B cell (primary cell): ENCODE measurements around the gene MARF1. TPM values are rescaled to one million over a fixed set of nuclear protein-coding genes. Genes with fewer than 3 reads are reported as not detected.
"Not testable (repeated sequence)": the region's sequence is repeated elsewhere in the genome, so short reads cannot be mapped to it uniquely, and the experiment has no call there.

ENCODE experiments used
- ATAC-seq: fragments of 200-7000 bp; cut with Tn5 transposase; one replicate; pipeline ENCODE4 v1.10.0; 2021; ENCODE audit warnings: low read depth, mild to moderate bottlenecking, moderate number of reproducible peaks, moderate library complexity
- CTCF ChIA-PET: fragments of 350-600 bp; sonication (Branson Sonifier 250); formaldehyde crosslinking; loops from one replicate; lab custom pipeline; 2021; ENCODE audit warnings: antibody characterized with exemption, inconsistent platforms; lab: Charles Lee
- POLR2A ChIA-PET: fragments of 350-600 bp; sonication (Branson Sonifier 250); formaldehyde crosslinking; loops from one replicate; lab custom pipeline; 2021; ENCODE audit warnings: antibody characterized with exemption; lab: Charles Lee
- DNase-seq: peaks from one replicate; pipeline ENCODE4 v3.0.0; 2013
- H2AFZ ChIP-seq: 2 replicates; pipeline ENCODE4 v1.6.1; 2012; ENCODE audit warnings: mild to moderate bottlenecking, low read depth, low read length; ENCODE audit not compliant: insufficient read depth, poor library complexity, severe bottlenecking
- H3K27ac ChIP-seq, 2 donors: 1 replicate in 1 of 2; 2 replicates in 1 of 2; pipeline ENCODE4 v1.5.1; 2012 to 2013; ENCODE audit warnings: low read length in 2 of 2, mild to moderate bottlenecking in 2 of 2, moderate library complexity in 1 of 2
- H3K27me3 ChIP-seq, 4 experiments: fragments of 200-600 bp in 1 of 4; sonication (generic) in 1 of 4; replicated peaks in 1 of 4; 1 replicate in 2 of 4; 2 replicates in 2 of 4; pipeline versions ENCODE4 v1.6.1 to v1.7.0; 2013 to 2016; ENCODE audit warnings: low read length in 3 of 4, mild to moderate bottlenecking in 2 of 4, mixed read lengths in 1 of 4, moderate library complexity in 1 of 4; ENCODE audit not compliant: insufficient read depth in 4 of 4, control insufficient read depth in 3 of 4; ENCODE audit errors: control extremely low read depth in 1 of 4
- H3K36me3 ChIP-seq, 2 experiments: replicated peaks in 1 of 2; 1 replicate in 1 of 2; 2 replicates in 1 of 2; pipeline versions ENCODE4 v1.6.1 to v1.7.1; 2013; ENCODE audit warnings: low read length in 1 of 2; ENCODE audit not compliant: insufficient read depth in 2 of 2, control insufficient read depth in 1 of 2; ENCODE audit errors: control extremely low read depth in 1 of 2, extremely low read depth in 1 of 2
- H3K4me1 ChIP-seq, 2 donors: fragments of 200-600 bp in 1 of 2; sonication (generic) in 1 of 2; 1 replicate in 1 of 2; 2 replicates in 1 of 2; pipeline versions ENCODE4 v1.5.1 to v1.6.1; 2013 to 2017; ENCODE audit warnings: low read length in 2 of 2; ENCODE audit not compliant: control insufficient read depth in 2 of 2, insufficient read depth in 2 of 2
- H3K4me2 ChIP-seq: replicated peaks from 2 replicates; pipeline ENCODE3; 2012; ENCODE audit warnings: mild to moderate bottlenecking, low read depth, low read length; ENCODE audit not compliant: poor library complexity, severe bottlenecking
- H3K4me3 ChIP-seq, 5 experiments: fragments of 200-600 bp in 1 of 5; sonication (generic) in 1 of 5; 1 replicate in 3 of 5; 2 replicates in 2 of 5; pipeline versions ENCODE4 v1.5.1 to v1.7.0; 2011 to 2016; ENCODE audit warnings: low read length in 4 of 5, mild to moderate bottlenecking in 4 of 5, low read depth in 2 of 5, control low read depth in 1 of 5, moderate library complexity in 1 of 5; ENCODE audit not compliant: insufficient read depth in 1 of 5; ENCODE audit errors: control extremely low read depth in 1 of 5, extremely low read depth in 1 of 5
- H3K79me2 ChIP-seq: fragments of 200-600 bp; sonication (generic); one replicate; pipeline ENCODE4 v1.6.0; 2016; ENCODE audit warnings: low read length; ENCODE audit not compliant: control insufficient read depth, insufficient read depth
- H3K9ac ChIP-seq: fragments of 200-600 bp; sonication (generic); 2 replicates; pipeline ENCODE4 v1.6.1; 2017; ENCODE audit warnings: mild to moderate bottlenecking, low read length, moderate library complexity
- H3K9me3 ChIP-seq, 3 donors: one replicate each; pipeline versions ENCODE4 v1.6.1 to v1.7.1; 2013; ENCODE audit warnings: low read length in 2 of 3; ENCODE audit not compliant: control insufficient read depth in 2 of 3, insufficient read depth in 1 of 3; ENCODE audit errors: control extremely low read depth in 1 of 3
- H4K20me1 ChIP-seq: 2 replicates; pipeline ENCODE4 v1.6.0; 2012; ENCODE audit warnings: mild to moderate bottlenecking, low read length; ENCODE audit not compliant: insufficient read depth, control insufficient read depth, poor library complexity, severe bottlenecking
- H3K27ac Mint-ChIP-seq: one replicate; pipeline ENCODE4 v1.8.0; 2021; ENCODE audit warnings: mixed read lengths
- H3K27me3 Mint-ChIP-seq: one replicate; pipeline ENCODE4 v1.8.0; 2021; ENCODE audit warnings: mixed read lengths
- H3K4me1 Mint-ChIP-seq: one replicate; pipeline ENCODE4 v1.8.0; 2021; ENCODE audit warnings: mixed read lengths
- H3K4me3 Mint-ChIP-seq: one replicate; pipeline ENCODE4 v1.8.0; 2021; ENCODE audit warnings: mixed read lengths
- H3K9me3 Mint-ChIP-seq: one replicate; pipeline ENCODE4 v1.8.0; 2022; ENCODE audit warnings: mixed read lengths; ENCODE audit not compliant: insufficient read depth
- EZH2 ChIP-seq: IDR thresholded peaks from 2 replicates; pipeline ENCODE4 v1.6.1; 2012; ENCODE audit warnings: borderline replicate concordance, low read depth, mild to moderate bottlenecking, moderate library complexity, low read length; ENCODE audit not compliant: insufficient read depth, poor library complexity, severe bottlenecking
- WGBS: methylation state at CpG from one replicate; pipeline ENCODE4 v1.1.5; 2013; ENCODE audit warnings: missing lambda C conversion rate; ENCODE audit not compliant: insufficient coverage; 5-methylcytosine and 5-hydroxymethylcytosine counted together
- intact Hi-C: fragments of 100-400 bp; cut with micrococcal nuclease; formaldehyde crosslinking; loops from one replicate; pipeline ENCODE4 v1.10.0; 2022
- polyA plus RNA-seq: library from polyadenylated mRNA; depleted of rRNA; stranded (reverse); fragments of >200 nt; gene quantifications from 2 replicates; pipeline ENCODE4 v1.2.3, GENCODE V29; 2012
- total RNA-seq, 2 donors: library from RNA; stranded (reverse); fragments of 120-200 nt in 1 of 2; gene quantifications; 1 replicate in 1 of 2; 2 replicates in 1 of 2; pipeline versions ENCODE4 v1.2.3 to v1.2.4, GENCODE V29; 2013 to 2022
- TF ChIP-seq, protein P1 (sequence below): fragments of 200-600 bp; IDR thresholded peaks from one replicate; pipeline ENCODE4 v1.8.0; 2022; ENCODE audit warnings: antibody characterized with exemption, mild to moderate bottlenecking

Gene MARF1
- total and polyA plus RNA-seq, 2 donors (not counting 1 experiment from before 2014, with no cell fraction given), result 68.0 to 366 TPM

DNA sequence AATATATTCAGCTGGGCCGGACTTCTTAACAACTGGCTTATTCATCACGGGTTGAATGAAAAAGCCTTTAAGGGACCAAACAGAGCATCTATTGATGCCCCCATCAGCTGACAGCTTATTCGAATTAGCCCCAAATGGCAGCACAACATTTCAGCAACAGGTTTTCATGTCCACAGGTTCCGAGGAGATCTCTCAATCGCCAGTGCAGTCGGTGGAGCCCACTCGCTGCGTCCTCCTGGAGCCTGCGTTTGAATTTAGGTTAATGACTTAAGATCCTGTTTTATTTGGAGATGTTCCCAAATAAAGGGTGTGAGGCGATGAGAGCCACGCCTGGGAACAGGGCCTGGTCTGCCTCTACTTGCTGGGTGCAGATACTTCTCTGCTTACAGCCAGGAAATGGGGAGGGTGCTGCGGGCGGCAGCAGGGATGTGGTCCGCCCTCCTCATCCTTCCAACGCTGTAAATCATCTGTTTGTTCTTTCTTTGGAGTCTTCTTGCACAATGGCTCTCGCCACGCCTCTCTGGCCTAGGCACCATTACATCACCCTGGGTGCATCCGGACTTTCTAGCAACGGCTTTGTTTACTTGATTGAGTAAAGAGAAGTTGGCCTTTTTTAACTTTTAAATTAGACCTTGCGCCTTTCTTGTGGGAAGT is 29.7 kb upstream of the MARF1 start:
- Histone ChIP-seq H3K36me3 (peaks cover 2 to 67% of the 10 kb centered on the region in 2 experiments), H3K4me1 (peaks cover 19 to 20% of the 10 kb centered on the region in 2 donors), H3K27me3 (no peaks in the 10 kb centered on the region), H3K27ac (peak overlapping the region; percentile 87 to 95), H3K4me2 (peak overlapping the region; percentile 58), H3K4me3 (peak overlapping the region in 2 of 5 experiments; percentile 1 to 6), H3K9ac (peak overlapping the region; percentile 27), H3K9me3 (no peaks in the 10 kb centered on the region), H2AFZ (peak overlapping the region; percentile 63), H3K79me2 (peaks cover 85% of the 10 kb centered on the region), H4K20me1 (peaks cover 10% of the 10 kb centered on the region)
- no peak for TF ChIP-seq EZH2
- TF ChIP-seq, protein P1, sequence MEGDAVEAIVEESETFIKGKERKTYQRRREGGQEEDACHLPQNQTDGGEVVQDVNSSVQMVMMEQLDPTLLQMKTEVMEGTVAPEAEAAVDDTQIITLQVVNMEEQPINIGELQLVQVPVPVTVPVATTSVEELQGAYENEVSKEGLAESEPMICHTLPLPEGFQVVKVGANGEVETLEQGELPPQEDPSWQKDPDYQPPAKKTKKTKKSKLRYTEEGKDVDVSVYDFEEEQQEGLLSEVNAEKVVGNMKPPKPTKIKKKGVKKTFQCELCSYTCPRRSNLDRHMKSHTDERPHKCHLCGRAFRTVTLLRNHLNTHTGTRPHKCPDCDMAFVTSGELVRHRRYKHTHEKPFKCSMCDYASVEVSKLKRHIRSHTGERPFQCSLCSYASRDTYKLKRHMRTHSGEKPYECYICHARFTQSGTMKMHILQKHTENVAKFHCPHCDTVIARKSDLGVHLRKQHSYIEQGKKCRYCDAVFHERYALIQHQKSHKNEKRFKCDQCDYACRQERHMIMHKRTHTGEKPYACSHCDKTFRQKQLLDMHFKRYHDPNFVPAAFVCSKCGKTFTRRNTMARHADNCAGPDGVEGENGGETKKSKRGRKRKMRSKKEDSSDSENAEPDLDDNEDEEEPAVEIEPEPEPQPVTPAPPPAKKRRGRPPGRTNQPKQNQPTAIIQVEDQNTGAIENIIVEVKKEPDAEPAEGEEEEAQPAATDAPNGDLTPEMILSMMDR, result no peak
- Mint-ChIP-seq H3K4me1 (peaks cover 38% of the 10 kb centered on the region), H3K27me3 (no peaks in the 10 kb centered on the region), H3K4me3 (peak overlapping the region; percentile 59), H3K27ac (peak overlapping the region; percentile 92), H3K9me3 (no peaks in the 10 kb centered on the region)
- POLR2A ChIA-PET, result interaction anchor here (2.5 kb wide), 1 partner anchor 30 kb away, joined by 10 read pairs; the partner anchor contains the start of gene MARF1
- CTCF ChIA-PET, result interaction anchor here (1.1 to 1.4 kb wide), 2 partner anchors 30 to 245 kb away, joined by 3 to 6 read pairs; partner anchors contain the start of gene MARF1
- 21% methylated on average over 14 of the region's 20 CpGs for WGBS
- intact Hi-C loops, result loop anchor here (2.0 to 5.0 kb wide), 2 partner anchors 22 to 35 kb away; partner anchors contain the start of gene NDE1
- DNase-seq (peak; percentile 74), ATAC-seq (peak; percentile 90)

GRCh38 chr16:15672127-15672513 is 29.2 kb upstream of the MARF1 start:
- H3K9ac ChIP-seq, result peak overlapping the region; percentile 27
- not testable (repeated sequence) for H3K4me3 ChIP-seq, ATAC-seq, H3K4me3 Mint-ChIP-seq, H3K27me3 ChIP-seq, H3K9me3 Mint-ChIP-seq, H4K20me1 ChIP-seq, H3K27me3 Mint-ChIP-seq, H3K9me3 ChIP-seq, DNase-seq
- peak overlapping the region; percentile 63 for H2AFZ ChIP-seq
- 82% methylated on average over 3 of the region's 10 CpGs for WGBS
- peaks cover 2 to 67% of the 10 kb centered on the region in 2 experiments for H3K36me3 ChIP-seq
- peak overlapping the region; percentile 58 for H3K4me2 ChIP-seq
- Mint-ChIP-seq H3K4me1 (peaks cover 38% of the 10 kb centered on the region), H3K27ac (peak overlapping the region; percentile 92)
- ChIA-PET POLR2A (interaction anchor here (2.5 kb wide), 1 partner anchor 30 kb away, joined by 10 read pairs; the partner anchor contains the start of gene MARF1), CTCF (interaction anchor here (0.8 to 1.4 kb wide), 3 partner anchors 29 to 247 kb away, joined by 3 to 6 read pairs (median 3); partner anchors contain the start of gene MARF1)
- peaks cover 19 to 20% of the 10 kb centered on the region in 2 donors for H3K4me1 ChIP-seq
- peaks cover 85% of the 10 kb centered on the region for H3K79me2 ChIP-seq
- peak overlapping the region; percentile 87 to 95 for H3K27ac ChIP-seq
- intact Hi-C loops, result loop anchor here (2.0 to 5.0 kb wide), 2 partner anchors 21 to 35 kb away; partner anchors contain the start of gene NDE1
